HG03442 (cell line): ENCODE results near the gene BCOR.

Source experiments
- ATAC-seq: cut with Tn5 transposase; IDR thresholded peaks from one replicate; pipeline ENCODE4 v1.9.1; 2021; ENCODE audit warnings: mild to moderate bottlenecking, moderate library complexity; ENCODE audit not compliant: unreplicated experiment

Gene BCOR

GRCh38 chrX:40086569-40087335, 11.0 kb downstream of the BCOR start:
- no peak for ATAC-seq

- ATAC-seq = no peak
These were observed 12.0 kb downstream of the BCOR start for GRCh38 chrX:40085714-40086113.

- no peak for ATAC-seq
These were observed 12.6 kb downstream of the BCOR start for GRCh38 chrX:40085102-40085551.

GRCh38 chrX:40084471-40085101, 13.2 kb downstream of the BCOR start:
- no peak for ATAC-seq

- ATAC-seq = no peak
These were observed 13.8 kb downstream of the BCOR start for GRCh38 chrX:40083979-40084359.

GRCh38 chrX:40083120-40083978, 14.4 kb downstream of the BCOR start:
- ATAC-seq = no peak

- no peak for ATAC-seq
These were observed 15.2 kb downstream of the BCOR start for GRCh38 chrX:40082447-40083119.

- ATAC-seq = no peak
These were observed 16.1 kb downstream of the BCOR start for GRCh38 chrX:40081679-40082068.

- no peak for ATAC-seq
These were observed 16.7 kb downstream of the BCOR start for GRCh38 chrX:40080894-40081678.

GRCh38 chrX:40079572-40079971, 18.2 kb downstream of the BCOR start:
- no peak for ATAC-seq

- ATAC-seq = no peak
These were observed 19.1 kb downstream of the BCOR start for GRCh38 chrX:40078489-40079227.

- ATAC-seq = no peak
These were observed 19.9 kb downstream of the BCOR start for GRCh38 chrX:40077906-40078305.

GRCh38 chrX:40076750-40077575, 20.8 kb downstream of the BCOR start:
- no peak for ATAC-seq

- ATAC-seq = no peak
These were observed 22.8 kb downstream of the BCOR start for GRCh38 chrX:40074959-40075332.

- ATAC-seq = no peak
These were observed 23.4 kb downstream of the BCOR start for GRCh38 chrX:40074080-40074958.

GRCh38 chrX:40073439-40074054, 24.2 kb downstream of the BCOR start:
- ATAC-seq = no peak

GRCh38 chrX:40072246-40072645, 25.5 kb downstream of the BCOR start:
- ATAC-seq = no peak
